Activated CD8-positive, alpha-beta T cell treated with anti-CD3 and anti-CD28 coated beads for 36 hours (primary cell): ENCODE measurements around the gene TUBB8. TPM values are rescaled to one million over a fixed set of nuclear protein-coding genes. Genes with fewer than 3 reads are reported as not detected.

ENCODE experiments used
- ATAC-seq: fragments of 200-7000 bp; cut with Tn5 transposase; one replicate; pipeline ENCODE4 v1.10.0; 2021; ENCODE audit warnings: mild to moderate bottlenecking, moderate library complexity
- CTCF ChIA-PET: fragments of 350-600 bp; sonication (Branson Sonifier 250); formaldehyde crosslinking; loops from one replicate; lab custom pipeline; 2021; ENCODE audit warnings: antibody characterized with exemption; lab: Charles Lee
- POLR2A ChIA-PET: fragments of 350-600 bp; sonication (Branson Sonifier 250); formaldehyde crosslinking; loops from one replicate; lab custom pipeline; 2021; ENCODE audit warnings: antibody characterized with exemption; lab: Charles Lee
- DNase-seq: peaks from one replicate; pipeline ENCODE4 v3.0.0-alpha.2; 2020
- H3K27ac Mint-ChIP-seq: one replicate; pipeline ENCODE4 v1.8.0; 2021; ENCODE audit warnings: mild to moderate bottlenecking, mixed read lengths
- H3K27me3 Mint-ChIP-seq: one replicate; pipeline ENCODE4 v1.8.0; 2021; ENCODE audit warnings: mixed read lengths
- H3K36me3 Mint-ChIP-seq: one replicate; pipeline ENCODE4 v1.8.0; 2021; ENCODE audit warnings: low read depth, mixed read lengths
- H3K4me1 Mint-ChIP-seq: one replicate; pipeline ENCODE4 v1.8.0; 2021; ENCODE audit warnings: low read depth, mixed read lengths
- H3K4me3 Mint-ChIP-seq: one replicate; pipeline ENCODE4 v1.8.0; 2021; ENCODE audit warnings: mild to moderate bottlenecking, moderate library complexity, mixed read lengths
- H3K9me3 Mint-ChIP-seq: one replicate; pipeline ENCODE4 v1.8.0; 2021; ENCODE audit warnings: mixed read lengths
- intact Hi-C: fragments of 100-400 bp; cut with micrococcal nuclease; formaldehyde crosslinking; loops from one replicate; pipeline ENCODE4 v1.10.0; 2022
- total RNA-seq, 2 experiments: library from RNA; stranded (reverse); gene quantifications; one replicate each; pipeline ENCODE4 v1.2.3, GENCODE V29; 2021
- TF ChIP-seq, protein P1 (sequence below): fragments of 200-600 bp; IDR thresholded peaks from one replicate; pipeline ENCODE4 v1.8.0; 2022; ENCODE audit warnings: antibody characterized with exemption, mild to moderate bottlenecking

The TUBB8 gene
- total RNA-seq, 2 experiments from 2014 or later = not detected

DNA sequence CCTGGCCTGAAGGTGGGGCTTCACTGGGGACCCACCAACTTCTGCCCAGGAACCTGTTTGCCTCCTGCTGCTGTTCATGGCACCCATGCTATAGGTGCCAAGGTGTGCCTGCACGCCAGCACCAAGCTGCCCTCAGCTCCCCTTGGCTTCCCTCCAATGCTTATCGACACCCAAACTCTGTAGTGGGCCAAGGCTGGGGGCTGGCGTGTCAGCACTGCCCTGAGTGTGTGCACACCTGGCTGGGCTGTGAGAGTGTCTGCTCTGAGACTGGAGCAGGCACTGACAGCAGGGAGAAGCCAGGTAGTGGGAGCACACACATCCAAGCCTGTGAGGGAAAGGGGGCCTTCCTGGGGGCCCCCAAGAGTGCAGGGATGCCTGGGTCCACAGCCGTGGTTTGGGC lies 43.1 kb upstream of the TUBB8 start:
- no peak overlapping the region for H3K27ac Mint-ChIP-seq
- no peaks in the 10 kb centered on the region for H3K27me3 Mint-ChIP-seq
- ChIA-PET POLR2A (no interaction called here), CTCF (no interaction called here)
- intact Hi-C loops = no loop called here
- no peaks in the 10 kb centered on the region for H3K4me1 Mint-ChIP-seq
- DNase-seq (no peak), ATAC-seq (no peak)
- H3K36me3 Mint-ChIP-seq = peaks cover 4% of the 10 kb centered on the region
- H3K9me3 Mint-ChIP-seq = peaks cover 22% of the 10 kb centered on the region
- TF ChIP-seq, protein P1, sequence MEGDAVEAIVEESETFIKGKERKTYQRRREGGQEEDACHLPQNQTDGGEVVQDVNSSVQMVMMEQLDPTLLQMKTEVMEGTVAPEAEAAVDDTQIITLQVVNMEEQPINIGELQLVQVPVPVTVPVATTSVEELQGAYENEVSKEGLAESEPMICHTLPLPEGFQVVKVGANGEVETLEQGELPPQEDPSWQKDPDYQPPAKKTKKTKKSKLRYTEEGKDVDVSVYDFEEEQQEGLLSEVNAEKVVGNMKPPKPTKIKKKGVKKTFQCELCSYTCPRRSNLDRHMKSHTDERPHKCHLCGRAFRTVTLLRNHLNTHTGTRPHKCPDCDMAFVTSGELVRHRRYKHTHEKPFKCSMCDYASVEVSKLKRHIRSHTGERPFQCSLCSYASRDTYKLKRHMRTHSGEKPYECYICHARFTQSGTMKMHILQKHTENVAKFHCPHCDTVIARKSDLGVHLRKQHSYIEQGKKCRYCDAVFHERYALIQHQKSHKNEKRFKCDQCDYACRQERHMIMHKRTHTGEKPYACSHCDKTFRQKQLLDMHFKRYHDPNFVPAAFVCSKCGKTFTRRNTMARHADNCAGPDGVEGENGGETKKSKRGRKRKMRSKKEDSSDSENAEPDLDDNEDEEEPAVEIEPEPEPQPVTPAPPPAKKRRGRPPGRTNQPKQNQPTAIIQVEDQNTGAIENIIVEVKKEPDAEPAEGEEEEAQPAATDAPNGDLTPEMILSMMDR = no peak
- H3K4me3 Mint-ChIP-seq = no peak overlapping the region

DNA sequence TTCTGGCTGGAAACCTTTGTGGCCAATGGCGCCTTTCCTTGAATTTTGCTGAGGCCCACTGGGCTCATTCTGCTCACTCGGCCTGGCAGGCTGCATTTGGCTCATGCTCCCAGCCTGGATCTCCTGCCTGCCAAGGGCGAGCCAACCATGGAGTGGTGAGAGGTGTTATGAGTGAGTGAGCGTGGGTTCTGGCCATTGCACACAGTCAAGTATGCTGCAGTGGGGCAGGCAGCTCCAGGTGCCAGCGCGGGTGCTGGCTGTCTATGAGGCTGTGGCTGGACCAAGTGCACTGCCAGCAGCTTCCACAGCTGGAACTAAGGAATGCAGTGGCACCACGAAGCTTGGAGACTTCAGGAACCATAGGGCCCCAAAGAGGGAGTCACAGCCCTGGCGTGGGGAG lies 42.2 kb upstream of the TUBB8 start:
- no peaks in the 10 kb centered on the region for H3K27me3 Mint-ChIP-seq
- H3K27ac Mint-ChIP-seq = no peak overlapping the region
- no peak overlapping the region for H3K4me3 Mint-ChIP-seq
- DNase-seq (no peak), ATAC-seq (no peak)
- POLR2A ChIA-PET = no interaction called here
- CTCF ChIA-PET = no interaction called here
- H3K36me3 Mint-ChIP-seq = no peaks in the 10 kb centered on the region
- no peaks in the 10 kb centered on the region for H3K4me1 Mint-ChIP-seq
- intact Hi-C loops = no loop called here
- TF ChIP-seq, protein P1 = no peak
- peaks cover 15% of the 10 kb centered on the region for H3K9me3 Mint-ChIP-seq

DNA sequence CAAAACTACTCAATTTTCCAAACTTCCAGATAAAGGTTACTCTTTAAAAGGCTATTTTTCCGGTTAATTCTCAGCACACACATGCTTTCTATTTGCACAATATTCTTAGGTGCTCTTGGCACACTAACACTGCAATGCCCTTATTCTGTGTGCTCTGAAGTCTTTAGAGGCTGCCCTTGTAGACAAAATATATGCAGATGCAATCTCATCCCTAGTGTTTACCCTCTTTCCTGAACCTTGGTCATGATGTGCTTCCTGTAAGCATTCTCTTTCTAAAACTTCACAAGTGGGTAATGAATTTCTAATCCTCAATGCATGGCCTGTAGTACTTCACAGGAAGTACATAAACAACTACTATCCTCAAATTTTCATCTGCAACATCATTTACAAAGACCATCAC lies 41.1 kb upstream of the TUBB8 start:
- peaks cover 9% of the 10 kb centered on the region for H3K9me3 Mint-ChIP-seq
- ATAC-seq (no peak), DNase-seq (no peak)
- TF ChIP-seq, protein P1 = no peak
- intact Hi-C loops = no loop called here
- ChIA-PET POLR2A (no interaction called here), CTCF (no interaction called here)
- H3K36me3 Mint-ChIP-seq = no peaks in the 10 kb centered on the region
- H3K4me3 Mint-ChIP-seq = no peak overlapping the region
- H3K4me1 Mint-ChIP-seq = no peaks in the 10 kb centered on the region
- H3K27me3 Mint-ChIP-seq = no peaks in the 10 kb centered on the region
- H3K27ac Mint-ChIP-seq = no peak overlapping the region

DNA sequence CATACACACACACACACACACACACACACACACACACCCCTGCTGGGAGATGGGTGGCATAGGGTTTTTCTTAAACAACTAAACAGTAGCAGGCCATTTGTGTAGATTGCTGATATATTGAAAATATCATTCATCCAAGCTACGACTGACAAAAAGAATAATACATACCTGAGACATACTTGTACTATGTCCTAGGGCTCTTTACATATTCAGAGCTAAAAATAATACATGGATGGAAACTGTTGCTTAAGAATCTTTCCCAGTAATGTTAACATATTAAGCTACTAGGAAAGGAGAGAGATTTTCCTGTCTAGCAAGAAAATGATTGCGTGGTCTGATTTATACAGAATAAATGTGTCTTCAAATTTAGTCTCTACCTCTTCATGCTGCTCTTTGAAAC lies 40.2 kb upstream of the TUBB8 start:
- Mint-ChIP-seq H3K27me3 (no peaks in the 10 kb centered on the region), H3K27ac (no peak overlapping the region), H3K36me3 (no peaks in the 10 kb centered on the region), H3K4me3 (no peak overlapping the region), H3K4me1 (no peaks in the 10 kb centered on the region), H3K9me3 (peaks cover 2% of the 10 kb centered on the region)
- intact Hi-C loops = no loop called here
- CTCF ChIA-PET = no interaction called here
- TF ChIP-seq, protein P1 = no peak
- ATAC-seq = no peak
- DNase-seq = no peak
- POLR2A ChIA-PET = no interaction called here

DNA sequence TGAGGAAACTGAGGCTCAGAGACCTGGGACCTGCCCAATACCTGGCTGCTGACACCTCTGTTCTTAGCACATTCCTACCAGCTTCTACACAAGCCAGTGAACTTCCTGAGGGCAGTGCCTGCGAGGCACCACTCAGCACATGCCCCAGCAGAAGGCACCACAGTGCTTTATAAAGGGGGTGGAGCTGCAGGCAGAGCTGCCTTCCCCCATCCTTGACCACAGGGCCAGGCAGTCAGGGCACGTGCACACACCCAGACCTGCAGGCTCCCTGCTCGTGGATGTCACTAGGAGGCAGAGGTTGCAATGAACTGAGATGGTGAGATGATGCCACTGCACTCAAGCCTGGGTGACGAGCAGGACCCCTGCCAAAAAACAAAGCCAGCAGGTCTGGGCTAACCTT lies 39.2 kb upstream of the TUBB8 start:
- Mint-ChIP-seq H3K4me3 (no peak overlapping the region), H3K4me1 (no peaks in the 10 kb centered on the region), H3K36me3 (no peaks in the 10 kb centered on the region), H3K27me3 (no peaks in the 10 kb centered on the region), H3K27ac (no peak overlapping the region), H3K9me3 (no peaks in the 10 kb centered on the region)
- ATAC-seq (no peak), DNase-seq (no peak)
- intact Hi-C loops = no loop called here
- TF ChIP-seq, protein P1 = no peak
- POLR2A ChIA-PET = no interaction called here
- CTCF ChIA-PET = no interaction called here
